Adipose tissue (tissue), 3 donors: ENCODE data around the gene SPAG7. TPM values are rescaled to one million over a fixed set of nuclear protein-coding genes. Genes with fewer than 3 reads are reported as not detected.
"Not testable (repeated sequence)": the region's sequence is repeated elsewhere in the genome, so short reads cannot be mapped to it uniquely, and the experiment has no call there.

ENCODE experiments used
- H3K27ac ChIP-seq: one replicate; pipeline ENCODE4 v1.5.1; 2013; ENCODE audit warnings: low read depth, low read length
- WGBS, 3 donors: extraction: QIAGEN DNeasy Blood & Tissue Kit; methylation state at CpG; one replicate each; pipeline ENCODE4 v1.1.7; 2013; 5-methylcytosine and 5-hydroxymethylcytosine counted together
- polyA plus RNA-seq, 3 donors: library from polyadenylated mRNA; stranded (reverse); fragments of 200-250 nt; gene quantifications; one replicate each; pipeline ENCODE4 v1.2.3, GENCODE V29; 2013
- donor health status: healthy with polysubstance abuse.
- donor health status: Bipolar disorder and iron deficiency.
- donor health status: healthy.

SPAG7 gene
- polyA plus RNA-seq, 3 donors = 34.0 to 73.9 (median 73.1) TPM

DNA sequence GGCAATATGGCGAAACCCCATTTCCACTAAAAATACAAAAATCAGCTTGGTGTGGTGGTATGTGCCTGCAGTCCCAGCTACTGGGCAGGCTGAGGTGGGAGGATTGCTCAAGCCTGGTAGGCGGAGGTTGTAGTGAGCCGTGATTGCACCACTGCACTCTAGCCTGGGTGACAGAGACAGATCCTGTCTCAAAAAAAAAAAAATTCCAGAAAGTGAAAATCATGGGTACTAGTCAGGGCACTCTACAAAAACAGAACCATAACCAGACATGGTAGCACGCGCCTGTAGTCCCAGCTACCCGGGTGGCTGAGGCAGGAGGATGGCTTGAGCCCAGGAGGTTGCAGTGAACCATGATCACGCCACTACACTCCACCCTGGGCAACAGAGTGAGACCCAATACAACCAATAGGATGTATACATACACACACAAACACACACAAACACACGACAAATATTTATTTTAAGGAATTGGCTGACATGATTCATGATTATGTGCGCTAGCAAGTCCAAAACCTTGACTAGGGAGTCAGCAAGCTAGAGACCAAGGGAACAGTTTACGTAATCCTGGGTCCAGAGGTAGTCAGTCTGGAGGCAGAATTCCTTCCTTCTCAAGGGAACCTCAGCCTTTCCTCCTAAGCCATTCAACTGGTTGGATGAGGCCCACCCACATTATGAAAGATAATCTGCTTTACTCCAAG is 47.1 kb downstream of the SPAG7 start:
- 74 to 81% (median 75%) methylated on average over 10 of the region's 10 CpGs for WGBS, 3 donors
- no peak overlapping the region for H3K27ac ChIP-seq

- WGBS, 3 donors = 68 to 73% (median 73%) methylated on average over 8 of the region's 8 CpGs
Measured at GRCh38 chr17:4919511-4920047, 48.0 kb downstream of the SPAG7 start.

GRCh38 chr17:4914551-4914950 is 53.1 kb downstream of the SPAG7 start:
- WGBS, 3 donors = 79 to 91% (median 90%) methylated on average over 4 of the region's 4 CpGs
- H3K27ac ChIP-seq = not testable (repeated sequence)

More at GRCh38 chr17:4919511-4920047, 48.0 kb downstream of the SPAG7 start:
- no peak overlapping the region for H3K27ac ChIP-seq

DNA sequence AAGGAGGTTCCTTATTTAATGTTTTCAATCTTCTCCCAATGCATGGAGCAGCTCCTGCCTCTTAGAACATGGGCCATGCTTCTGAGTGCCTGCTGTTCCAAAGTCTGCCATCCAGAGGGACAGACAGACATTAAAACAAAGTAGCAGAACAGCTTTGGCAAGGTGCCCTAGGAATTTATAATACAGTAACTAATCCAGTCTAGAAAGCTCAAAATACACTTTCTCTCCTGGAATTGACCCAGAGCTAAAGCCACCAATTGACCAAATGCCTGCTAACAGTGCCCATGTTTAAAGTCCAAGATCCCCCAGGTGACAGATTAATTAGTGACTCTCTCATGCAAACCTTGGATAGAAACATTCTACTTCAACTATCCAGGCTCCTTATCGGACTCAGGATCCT is 53.6 kb downstream of the SPAG7 start:
- no peak overlapping the region for H3K27ac ChIP-seq
- 40 to 85% (median 85%) methylated on average over 1 of the region's 1 CpG for WGBS, 3 donors

Other genes with a start within 250 kb of the SPAG7 start
- 10 to 100 TPM; 19.2 to 36.9 (median 23.2) TPM for gene MED11, start 236.4 kb downstream of the SPAG7 start, polyA plus RNA-seq
- gene ZMYND15, start 228.0 kb downstream of the SPAG7 start, polyA plus RNA-seq = under 1 TPM; 0.33 to 0.90 (median 0.56) TPM
- gene CXCL16, start 227.9 kb downstream of the SPAG7 start, polyA plus RNA-seq = 10 to 100 TPM in 2 of 3 donors, 1 to 10 TPM in 1; 6.6 to 13.3 (median 12.1) TPM
- under 1 TPM in 2 of 3 donors, not detected in 1; 0.12 to 0.85 TPM for gene TM4SF5, start 195.9 kb downstream of the SPAG7 start, polyA plus RNA-seq
- 1 to 10 TPM in 2 of 3 donors, under 1 TPM in 1; 0.48 to 4.7 (median 2.1) TPM for gene VMO1, start 181.5 kb downstream of the SPAG7 start, polyA plus RNA-seq
- under 1 TPM in 1 of 3 donors, not detected in 2; 0.12 TPM for gene GLTPD2, start 178.9 kb downstream of the SPAG7 start, polyA plus RNA-seq
- 100 to 1,000 TPM in 2 of 3 donors, 10 to 100 TPM in 1; 81.5 to 182 (median 181) TPM for gene PSMB6, start 171.7 kb downstream of the SPAG7 start, polyA plus RNA-seq
- 10 to 100 TPM; 14.4 to 32.1 (median 16.0) TPM for gene PLD2, start 160.7 kb downstream of the SPAG7 start, polyA plus RNA-seq
- 10 to 100 TPM; 25.8 to 52.9 (median 30.0) TPM for gene MINK1, start 134.5 kb downstream of the SPAG7 start, polyA plus RNA-seq
- 1 to 10 TPM; 1.4 to 2.9 (median 2.6) TPM for gene C17orf107, start 68.3 kb downstream of the SPAG7 start, polyA plus RNA-seq
- 1 to 10 TPM; 1.2 to 3.1 (median 1.8) TPM for gene CHRNE, start 64.7 kb downstream of the SPAG7 start, polyA plus RNA-seq
- gene GP1BA, start 35.5 kb downstream of the SPAG7 start, polyA plus RNA-seq = under 1 TPM in 2 of 3 donors, not detected in 1; 0.04 to 0.05 TPM
- 10 to 100 TPM; 25.6 to 68.6 (median 49.6) TPM for gene SLC25A11, start 27.8 kb downstream of the SPAG7 start, polyA plus RNA-seq
- 100 to 1,000 TPM in 1 of 3 donors, 10 to 100 TPM in 2; 60.2 to 111 (median 79.2) TPM for gene RNF167, start 27.5 kb downstream of the SPAG7 start, polyA plus RNA-seq
- gene PFN1, start 19.3 kb downstream of the SPAG7 start, polyA plus RNA-seq = 1,000 to 10,000 TPM in 1 of 3 donors, 100 to 1,000 TPM in 2; 270 to 1,173 (median 475) TPM
- gene ENO3, start 16.7 kb downstream of the SPAG7 start, polyA plus RNA-seq = 10 to 100 TPM in 1 of 3 donors, 1 to 10 TPM in 2; 5.1 to 13.5 (median 6.4) TPM
- gene CAMTA2, start 19.9 kb upstream of the SPAG7 start, polyA plus RNA-seq = 10 to 100 TPM; 23.2 to 78.6 (median 60.5) TPM
- gene INCA1, start 29.7 kb upstream of the SPAG7 start, polyA plus RNA-seq = 1 to 10 TPM in 2 of 3 donors, under 1 TPM in 1; 0.47 to 1.6 (median 1.1) TPM
- gene KIF1C, start 30.1 kb upstream of the SPAG7 start, polyA plus RNA-seq = 100 to 1,000 TPM in 1 of 3 donors, 10 to 100 TPM in 2; 36.0 to 113 (median 78.9) TPM
- not detected for gene SLC52A1, start 67.6 kb upstream of the SPAG7 start, polyA plus RNA-seq
- 1 to 10 TPM; 1.0 to 2.1 (median 1.8) TPM for gene ZFP3, start 110.7 kb upstream of the SPAG7 start, polyA plus RNA-seq
- gene ZNF232, start 144.1 kb upstream of the SPAG7 start, polyA plus RNA-seq = 1 to 10 TPM; 3.6 to 4.3 (median 4.1) TPM
- gene USP6, start 148.2 kb upstream of the SPAG7 start, polyA plus RNA-seq = under 1 TPM; 0.03 to 0.11 (median 0.03) TPM
- 1 to 10 TPM; 1.2 to 1.5 (median 1.3) TPM for gene ZNF594, start 224.1 kb upstream of the SPAG7 start, polyA plus RNA-seq